Caco-2 (cell line): ENCODE measurements around the gene SUPT3H. TPM values are rescaled to one million over a fixed set of nuclear protein-coding genes. Genes with fewer than 3 reads are reported as not detected.

Experiments
- BruUV-seq: library from RNA; stranded (reverse); fragments of 400-500 nt; replicated peaks from 2 replicates; lab custom pipeline; 2021; lab: Mats Ljungman, UMichigan
- CTCF ChIA-PET: fragments of 300-600 bp; sonication (Branson Sonifier 250); formaldehyde crosslinking; loops from one replicate; lab custom pipeline; 2022; ENCODE audit warnings: antibody characterized with exemption; lab: Charles Lee
- POLR2A ChIA-PET: fragments of 300-600 bp; sonication (Branson Sonifier 250); formaldehyde crosslinking; loops from one replicate; lab custom pipeline; 2022; ENCODE audit warnings: antibody characterized with exemption; lab: Charles Lee
- DNase-seq, 2 experiments: peaks; one replicate each; pipeline versions ENCODE4 v3.0.0 to v3.0.0-alpha.2; 2020 to 2022
- H3K27me3 ChIP-seq: replicated peaks from 2 replicates; pipeline ENCODE4 v1.6.0; 2011; ENCODE audit warnings: low read length; ENCODE audit not compliant: control insufficient read depth, insufficient read depth
- H3K36me3 ChIP-seq: 2 replicates; pipeline ENCODE4 v1.5.1; 2011; ENCODE audit warnings: low read length; ENCODE audit not compliant: control insufficient read depth, insufficient read depth
- H3K4me1 ChIP-seq: fragments of 250-450 bp; sonication (Bioruptor Pico); 2 replicates; pipeline ENCODE4 v1.5.1; 2020; ENCODE audit warnings: mild to moderate bottlenecking
- H3K4me3 ChIP-seq: 2 replicates; pipeline ENCODE4 v1.5.1; 2011; ENCODE audit warnings: low read depth, mild to moderate bottlenecking, control low read depth, low read length
- H3K9me3 ChIP-seq: fragments of 250-450 bp; sonication (Bioruptor Pico); 2 replicates; pipeline ENCODE4 v1.5.1; 2020; ENCODE audit warnings: mild to moderate bottlenecking, moderate library complexity
- H3K27ac Mint-ChIP-seq: one replicate; pipeline ENCODE4 v1.8.0; 2022; ENCODE audit warnings: mixed read lengths; ENCODE audit not compliant: unreplicated experiment
- H3K27me3 Mint-ChIP-seq: one replicate; pipeline ENCODE4 v1.8.0; 2022; ENCODE audit warnings: mixed read lengths; ENCODE audit not compliant: insufficient read depth, unreplicated experiment
- H3K36me3 Mint-ChIP-seq: one replicate; pipeline ENCODE4 v1.8.0; 2022; ENCODE audit warnings: mild to moderate bottlenecking, mixed read lengths; ENCODE audit not compliant: insufficient read depth, unreplicated experiment
- H3K4me1 Mint-ChIP-seq: one replicate; pipeline ENCODE4 v1.8.0; 2022; ENCODE audit warnings: low read depth, mixed read lengths; ENCODE audit not compliant: unreplicated experiment
- H3K4me3 Mint-ChIP-seq: one replicate; pipeline ENCODE4 v1.8.0; 2022; ENCODE audit warnings: mild to moderate bottlenecking, moderate library complexity, mixed read lengths; ENCODE audit not compliant: unreplicated experiment
- H3K9me3 Mint-ChIP-seq: one replicate; pipeline ENCODE4 v1.8.0; 2022; ENCODE audit warnings: mixed read lengths; ENCODE audit not compliant: unreplicated experiment
- CTCF ChIP-seq, 2 experiments: fragments of 200-600 bp in 1 of 2; IDR thresholded peaks; 1 replicate in 1 of 2; 2 replicates in 1 of 2; pipeline versions ENCODE4 v1.5.1 to v1.8.0; 2011 to 2022; ENCODE audit warnings: antibody characterized with exemption in 1 of 2, control low read depth in 1 of 2, inconsistent platforms in 1 of 2, low read depth in 1 of 2, low read length in 1 of 2, mild to moderate bottlenecking in 1 of 2, moderate library complexity in 1 of 2; ENCODE audit not compliant: insufficient read depth in 1 of 2, severe bottlenecking in 1 of 2, unreplicated experiment in 1 of 2
- intact Hi-C: fragments of 100-400 bp; cut with micrococcal nuclease; formaldehyde crosslinking; loops from one replicate; pipeline ENCODE4 v1.10.0; 2022; ENCODE audit not compliant: unreplicated experiment
- total RNA-seq: library from RNA; stranded (reverse); gene quantifications from 2 replicates; pipeline ENCODE4 v1.2.3, GENCODE V29; 2022

The SUPT3H gene
- total RNA-seq, 1 experiment from 2014 or later: 13.2 TPM

GRCh38 chr6:45086360-45087084, 291.2 kb downstream of the SUPT3H start:
- ChIA-PET POLR2A (no interaction called here), CTCF (no interaction called here)
- Mint-ChIP-seq H3K4me3 (no peak overlapping the region), H3K4me1 (no peaks in the 10 kb centered on the region), H3K27me3 (no peaks in the 10 kb centered on the region), H3K9me3 (no peaks in the 10 kb centered on the region), H3K36me3 (no peaks in the 10 kb centered on the region), H3K27ac (no peak overlapping the region)
- intact Hi-C loops: no loop called here
- no peaks in the 10 kb centered on the region for H3K27me3 ChIP-seq
- no peaks in the 10 kb centered on the region for H3K9me3 ChIP-seq
- H3K36me3 ChIP-seq: no peaks in the 10 kb centered on the region
- no peaks in the 10 kb centered on the region for H3K4me1 ChIP-seq
- H3K4me3 ChIP-seq: no peak overlapping the region
- no peak for DNase-seq
- no TSS peak for BruUV-seq
- TF ChIP-seq CTCF (IDR thresholded peaks at IDR 0.05; ENCODE audit: insufficient read depth in 1 of 2, low read depth in 1 of 2, low read length in 1 of 2, severe bottlenecking in 1 of 2, unreplicated experiment in 1 of 2): no peak

- Mint-ChIP-seq H3K36me3 (no peaks in the 10 kb centered on the region), H3K4me3 (no peak overlapping the region), H3K4me1 (no peaks in the 10 kb centered on the region), H3K27me3 (no peaks in the 10 kb centered on the region), H3K9me3 (peaks cover under 1% of the 10 kb centered on the region), H3K27ac (no peak overlapping the region)
- H3K4me1 ChIP-seq: no peaks in the 10 kb centered on the region
- POLR2A ChIA-PET: no interaction called here
- no peaks in the 10 kb centered on the region for H3K9me3 ChIP-seq
- no TSS peak for BruUV-seq
- CTCF ChIA-PET: no interaction called here
- no peak for TF ChIP-seq CTCF (IDR thresholded peaks at IDR 0.05; ENCODE audit: insufficient read depth in 1 of 2, low read depth in 1 of 2, low read length in 1 of 2, severe bottlenecking in 1 of 2, unreplicated experiment in 1 of 2)
- no peaks in the 10 kb centered on the region for H3K27me3 ChIP-seq
- H3K36me3 ChIP-seq: no peaks in the 10 kb centered on the region
- intact Hi-C loops: no loop called here
- DNase-seq: no peak
- no peak overlapping the region for H3K4me3 ChIP-seq
Measured at GRCh38 chr6:45084257-45084656, 293.5 kb downstream of the SUPT3H start.

DNA sequence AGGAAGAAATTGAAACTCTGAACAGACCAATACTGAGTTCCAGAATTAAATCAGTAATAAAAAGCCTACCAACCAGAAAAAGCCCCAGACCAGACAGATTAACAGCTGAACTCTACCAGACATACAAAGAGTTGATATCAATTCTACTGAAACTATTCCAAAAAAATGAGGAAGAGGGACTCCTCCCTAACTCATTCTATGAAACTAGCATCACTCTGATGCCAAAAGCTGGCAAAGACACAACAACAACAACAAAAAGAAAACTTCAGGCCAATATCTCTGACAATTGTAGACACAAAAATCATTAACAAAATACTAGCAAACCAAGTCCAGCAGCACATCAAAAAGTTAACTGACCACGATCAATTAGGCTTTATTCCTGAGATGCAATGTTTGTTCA, 295.6 kb downstream of the SUPT3H start:
- Mint-ChIP-seq H3K9me3 (peaks cover 17% of the 10 kb centered on the region), H3K4me3 (no peak overlapping the region), H3K27me3 (no peaks in the 10 kb centered on the region), H3K36me3 (no peaks in the 10 kb centered on the region), H3K4me1 (no peaks in the 10 kb centered on the region), H3K27ac (no peak overlapping the region)
- POLR2A ChIA-PET: no interaction called here
- CTCF ChIA-PET: no interaction called here
- H3K4me1 ChIP-seq: no peaks in the 10 kb centered on the region
- no TSS peak for BruUV-seq
- H3K4me3 ChIP-seq: no peak overlapping the region
- no peaks in the 10 kb centered on the region for H3K9me3 ChIP-seq
- DNase-seq: no peak
- no peak for TF ChIP-seq CTCF (IDR thresholded peaks at IDR 0.05; ENCODE audit: insufficient read depth in 1 of 2, low read depth in 1 of 2, low read length in 1 of 2, severe bottlenecking in 1 of 2, unreplicated experiment in 1 of 2)
- H3K27me3 ChIP-seq: no peaks in the 10 kb centered on the region
- no peaks in the 10 kb centered on the region for H3K36me3 ChIP-seq
- intact Hi-C loops: no loop called here
